ENCODE results near the gene TNFRSF9. TPM values are rescaled to one million over a fixed set of nuclear protein-coding genes. Genes with fewer than 3 reads are reported as not detected.
"Not testable (repeated sequence)": the region's sequence is repeated elsewhere in the genome, so short reads cannot be mapped to it uniquely, and the experiment has no call there.

Gene TNFRSF9
- total RNA-seq, 1 donor from 2014 or later: 4.8 TPM

- H3K9me3 Mint-ChIP-seq (ENCODE audit: unreplicated experiment): no peaks in the 10 kb centered on the region
- H3K4me1 Mint-ChIP-seq (ENCODE audit: unreplicated experiment): no peaks in the 10 kb centered on the region
- no peak overlapping the region for H3K27ac Mint-ChIP-seq (ENCODE audit: unreplicated experiment)
- no peaks in the 10 kb centered on the region for H3K27me3 Mint-ChIP-seq (ENCODE audit: unreplicated experiment)
- H3K4me3 Mint-ChIP-seq (ENCODE audit: unreplicated experiment): no peak overlapping the region
- DNase-seq (ENCODE audit: low spot score): no peak
- no peak for TF ChIP-seq CTCF (IDR thresholded peaks at IDR 0.05; ENCODE audit: unreplicated experiment)
- no peaks in the 10 kb centered on the region for H3K36me3 Mint-ChIP-seq (ENCODE audit: low read depth, unreplicated experiment)
Observed at GRCh38 chr1:7922301-7922700, 18.3 kb downstream of the TNFRSF9 start.

DNA sequence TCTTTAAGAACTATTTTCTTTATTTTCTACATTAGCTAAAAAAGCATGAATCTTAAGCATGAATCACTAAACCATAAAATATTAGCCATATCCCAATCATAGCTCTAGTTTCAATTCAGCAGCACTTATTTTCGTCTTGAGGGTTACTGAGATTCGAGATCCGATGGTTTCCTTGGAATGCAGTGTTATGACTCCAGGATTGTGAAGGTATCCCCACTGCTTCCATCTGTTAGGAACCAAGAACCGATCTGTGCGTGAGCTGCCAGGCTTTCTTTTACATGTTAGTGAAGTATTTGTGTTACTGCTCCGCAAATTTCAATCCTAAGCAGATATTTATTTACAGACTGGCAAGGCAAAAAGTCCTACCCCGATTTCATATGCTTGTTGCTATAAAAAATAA lies 18.8 kb downstream of the TNFRSF9 start:
- H3K36me3 Mint-ChIP-seq (ENCODE audit: low read depth, unreplicated experiment): no peaks in the 10 kb centered on the region
- no peaks in the 10 kb centered on the region for H3K4me1 Mint-ChIP-seq (ENCODE audit: unreplicated experiment)
- DNase-seq (ENCODE audit: low spot score): no peak
- H3K27me3 Mint-ChIP-seq (ENCODE audit: unreplicated experiment): no peaks in the 10 kb centered on the region
- TF ChIP-seq CTCF (IDR thresholded peaks at IDR 0.05; ENCODE audit: unreplicated experiment): no peak
- no peak overlapping the region for H3K27ac Mint-ChIP-seq (ENCODE audit: unreplicated experiment)
- no peak overlapping the region for H3K4me3 Mint-ChIP-seq (ENCODE audit: unreplicated experiment)
- H3K9me3 Mint-ChIP-seq (ENCODE audit: unreplicated experiment): no peaks in the 10 kb centered on the region

GRCh38 chr1:7919880-7920279 lies 20.8 kb downstream of the TNFRSF9 start:
- Mint-ChIP-seq H3K36me3 (ENCODE audit: low read depth, unreplicated experiment) (no peaks in the 10 kb centered on the region), H3K27ac (ENCODE audit: unreplicated experiment) (no peak overlapping the region), H3K9me3 (ENCODE audit: unreplicated experiment) (no peaks in the 10 kb centered on the region), H3K4me3 (ENCODE audit: unreplicated experiment) (no peak overlapping the region), H3K27me3 (ENCODE audit: unreplicated experiment) (no peaks in the 10 kb centered on the region), H3K4me1 (ENCODE audit: unreplicated experiment) (no peaks in the 10 kb centered on the region)
- DNase-seq (ENCODE audit: low spot score): no peak
- no peak for TF ChIP-seq CTCF (IDR thresholded peaks at IDR 0.05; ENCODE audit: unreplicated experiment)

DNA sequence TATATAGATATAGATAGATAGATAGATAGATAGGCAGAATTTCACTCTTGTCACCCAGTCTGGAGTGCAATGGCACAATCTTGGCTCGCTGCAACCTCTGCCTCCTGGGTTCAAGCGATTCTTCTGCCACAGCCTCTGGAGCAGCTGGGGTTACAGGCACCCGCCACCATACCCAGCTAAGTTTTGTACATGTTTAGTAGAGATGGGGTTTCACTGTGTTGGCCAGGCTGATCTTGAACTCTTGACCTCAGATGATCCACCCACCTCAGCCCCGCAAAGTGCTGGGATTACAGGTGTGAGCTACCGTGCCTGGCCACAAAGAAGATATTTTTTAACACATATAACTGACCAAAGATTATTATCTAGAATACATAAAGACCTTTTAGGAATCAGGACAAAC lies 22.7 kb downstream of the TNFRSF9 start:
- H3K4me3 Mint-ChIP-seq (ENCODE audit: unreplicated experiment); H3K4me1 Mint-ChIP-seq (ENCODE audit: unreplicated experiment); H3K27ac Mint-ChIP-seq (ENCODE audit: unreplicated experiment); H3K27me3 Mint-ChIP-seq (ENCODE audit: unreplicated experiment); DNase-seq (ENCODE audit: low spot score); H3K9me3 Mint-ChIP-seq (ENCODE audit: unreplicated experiment); H3K36me3 Mint-ChIP-seq (ENCODE audit: low read depth, unreplicated experiment): not testable (repeated sequence)

DNA sequence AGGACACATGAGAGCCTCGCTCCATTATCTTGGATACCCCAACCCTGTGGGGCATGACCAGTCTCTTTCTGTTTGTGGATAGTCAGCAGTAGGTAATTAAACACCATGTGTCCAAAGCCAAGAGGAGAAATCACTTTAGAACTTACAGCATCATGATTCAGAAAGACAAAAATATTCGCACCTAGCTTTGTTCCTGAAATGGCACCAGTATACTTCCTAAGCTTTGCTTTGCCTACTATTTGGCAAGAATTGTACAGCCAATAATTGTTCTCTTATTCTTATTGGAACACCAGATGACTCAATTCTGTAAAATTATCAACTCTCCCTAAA lies 24.2 kb downstream of the TNFRSF9 start:
- Mint-ChIP-seq H3K27ac (ENCODE audit: unreplicated experiment) (no peak overlapping the region), H3K27me3 (ENCODE audit: unreplicated experiment) (peaks cover 3% of the 10 kb centered on the region), H3K9me3 (ENCODE audit: unreplicated experiment) (no peaks in the 10 kb centered on the region), H3K36me3 (ENCODE audit: low read depth, unreplicated experiment) (no peaks in the 10 kb centered on the region), H3K4me1 (ENCODE audit: unreplicated experiment) (no peaks in the 10 kb centered on the region), H3K4me3 (ENCODE audit: unreplicated experiment) (no peak overlapping the region)
- DNase-seq (ENCODE audit: low spot score): no peak
- TF ChIP-seq CTCF (IDR thresholded peaks at IDR 0.05; ENCODE audit: unreplicated experiment): no peak
